Epithelial cell of alveolus of lung (primary cell): ENCODE data around the gene OR4A47. TPM values are rescaled to one million over a fixed set of nuclear protein-coding genes. Genes with fewer than 3 reads are reported as not detected.

Experiments used
- total RNA-seq: library from RNA; depleted of rRNA; stranded (reverse); fragments of >200 nt; gene quantifications from 2 replicates; pipeline ENCODE4 v1.2.1, GENCODE V29; 2015

Gene OR4A47, protein sequence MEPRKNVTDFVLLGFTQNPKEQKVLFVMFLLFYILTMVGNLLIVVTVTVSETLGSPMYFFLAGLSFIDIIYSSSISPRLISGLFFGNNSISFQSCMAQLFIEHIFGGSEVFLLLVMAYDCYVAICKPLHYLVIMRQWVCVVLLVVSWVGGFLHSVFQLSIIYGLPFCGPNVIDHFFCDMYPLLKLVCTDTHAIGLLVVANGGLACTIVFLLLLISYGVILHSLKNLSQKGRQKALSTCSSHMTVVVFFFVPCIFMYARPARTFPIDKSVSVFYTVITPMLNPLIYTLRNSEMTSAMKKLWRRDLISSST
- total RNA-seq, result not detected in 2 replicates

DNA sequence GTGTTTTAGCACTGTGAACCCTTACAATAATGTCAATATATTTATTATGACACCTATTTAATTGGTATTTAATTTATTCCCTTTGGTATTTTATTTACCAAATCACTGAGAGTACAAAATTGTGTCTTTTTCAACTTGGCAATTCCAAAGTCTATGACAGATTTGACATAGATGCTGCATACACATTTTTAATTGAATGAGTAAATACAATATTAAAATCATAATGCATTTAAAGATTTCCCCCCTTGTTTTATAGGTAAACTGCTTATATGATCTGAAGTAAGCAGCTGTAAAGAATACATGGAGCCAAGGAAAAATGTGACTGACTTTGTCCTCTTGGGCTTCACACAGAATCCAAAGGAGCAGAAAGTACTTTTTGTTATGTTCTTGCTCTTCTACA, at the start of gene OR4A47:
Gene OR4A47 (plus strand): TSS at position 301 of the 400 bp plus-strand sequence. CDS start 0 bp downstream, at position 301.

Other genes with a start within 250 kb of the OR4A47 start
- gene OR4X2, start 243.7 kb upstream of the OR4A47 start, total RNA-seq, result not detected in 2 replicates
- gene OR4X1, start 224.9 kb upstream of the OR4A47 start, total RNA-seq, result not detected in 2 replicates
- gene OR4S1, start 182.6 kb upstream of the OR4A47 start, total RNA-seq, result not detected in 2 replicates
- gene OR4C3, start 163.9 kb upstream of the OR4A47 start, total RNA-seq, result not detected in 2 replicates
- gene OR4C5, start 122.3 kb upstream of the OR4A47 start, total RNA-seq, result not detected in 2 replicates